Naive thymus-derived CD8-positive, alpha-beta T cell (primary cell): Measurements from ENCODE around the gene LIN37. TPM values are rescaled to one million over a fixed set of nuclear protein-coding genes. Genes with fewer than 3 reads are reported as not detected.

Experiments used
- ATAC-seq, 2 donors: fragments of 150-1000 bp; cut with Tn5 transposase in 1 of 2; sonication (Bioruptor Pico), chemical (Tn5 transposase) in 1 of 2; 1 replicate in 1 of 2; 2 replicates in 1 of 2; pipeline ENCODE4 v1.10.0; 2021; ENCODE audit warnings: mild to moderate bottlenecking in 2 of 2, moderate library complexity in 2 of 2
- POLR2A ChIA-PET: fragments of 350-600 bp; sonication (Branson Sonifier 250); formaldehyde crosslinking; loops from one replicate; lab custom pipeline; 2021; ENCODE audit warnings: antibody characterized with exemption; lab: Charles Lee
- DNase-seq, 10 donors: peaks; one replicate each; pipeline versions ENCODE4 v3.0.0 to v3.0.0-alpha.2; 2020 to 2022
- H3K27ac Mint-ChIP-seq, 10 donors: one replicate each; pipeline ENCODE4 v1.8.0; 2020 to 2022; ENCODE audit warnings: mild to moderate bottlenecking in 10 of 10, mixed read lengths in 10 of 10, moderate library complexity in 4 of 10, inconsistent platforms in 1 of 10
- H3K27me3 Mint-ChIP-seq, 5 donors: one replicate each; pipeline ENCODE4 v1.8.0; 2021 to 2022; ENCODE audit warnings: mixed read lengths in 5 of 5
- H3K36me3 Mint-ChIP-seq, 3 donors: one replicate each; pipeline ENCODE4 v1.8.0; 2020 to 2022; ENCODE audit warnings: mixed read lengths in 3 of 3, mild to moderate bottlenecking in 2 of 3, inconsistent platforms in 1 of 3
- H3K4me1 Mint-ChIP-seq, 4 donors: one replicate each; pipeline ENCODE4 v1.8.0; 2021 to 2022; ENCODE audit warnings: mixed read lengths in 4 of 4
- H3K4me3 Mint-ChIP-seq, 10 donors: one replicate each; pipeline ENCODE4 v1.8.0; 2020 to 2022; ENCODE audit warnings: mild to moderate bottlenecking in 10 of 10, mixed read lengths in 10 of 10, moderate library complexity in 6 of 10, inconsistent platforms in 1 of 10
- H3K9me3 Mint-ChIP-seq, 9 donors: one replicate each; pipeline ENCODE4 v1.8.0; 2020 to 2022; ENCODE audit warnings: mixed read lengths in 9 of 9, mild to moderate bottlenecking in 3 of 9, inconsistent platforms in 1 of 9, moderate library complexity in 1 of 9
- polyA plus RNA-seq, 3 donors: library from polyadenylated mRNA; unstranded; fragments of 300-500 nt; fragmentation: Illumina TruSeq; gene quantifications; one replicate each; pipeline ENCODE4 v1.2.3, GENCODE V29; 2021
- total RNA-seq, 8 experiments: library from RNA in 2 of 8; stranded (reverse) in 2 of 8; gene quantifications; one replicate each; pipeline ENCODE4 v1.2.3 and lab custom pipeline; 2021 to 2026

Gene LIN37
- total RNA-seq, result 10 to 100 TPM; 14.0 to 16.6 TPM
- polyA plus RNA-seq, result 10 to 100 TPM in 1 of 3 donors, 1 to 10 TPM in 2; 5.4 to 15.5 (median 8.1) TPM
- 2.1 to 6.1 (median 4.3) reads per million in 6 experiments for total RNA-seq (lab: John Stamatoyannopoulos, UW)

GRCh38 chr19:35748106-35749020 lies at the start of gene LIN37:
LIN37 (plus strand) TSS chr19:35748576; CDS start chr19:35748725, 149 bp downstream.
- Mint-ChIP-seq H3K36me3 (peaks cover 0 to 4% (median 2%) of the 10 kb centered on the region in 3 donors), H3K27ac (peak within 1 kb of the TSS; percentile 89 to 98 (median 96)), H3K4me1 (peaks cover 23 to 55% (median 49%) of the 10 kb centered on the region in 4 donors), H3K9me3 (no peaks in the 10 kb centered on the region), H3K4me3 (peak within 1 kb of the TSS; percentile 96 to 99 (median 98)), H3K27me3 (no peaks in the 10 kb centered on the region)
- DNase-seq (peak; percentile 92 to 99 (median 98)), ATAC-seq (peak; percentile 74 to 75)
- POLR2A ChIA-PET, result interaction anchor here (0.5 to 1.8 kb wide), 16 partner anchors 8 to 380 kb away, joined by 3 to 15 read pairs (median 4); partner anchors contain the start of genes COX6B1, HSPB6, KMT2B and NFKBID

- POLR2A ChIA-PET, result interaction anchor here (0.8 to 2.8 kb wide), 12 partner anchors 11 to 257 kb away, joined by 3 to 24 read pairs (median 4); partner anchors contain the start of genes HSPB6, IGFLR1, KMT2B and LIN37
- Mint-ChIP-seq H3K4me1 (peaks cover 5 to 9% (median 8%) of the 10 kb centered on the region in 4 donors), H3K9me3 (no peaks in the 10 kb centered on the region), H3K27ac (peak overlapping the region; percentile 85 to 98 (median 94)), H3K27me3 (peaks cover 0 to 9% (median 2%) of the 10 kb centered on the region in 5 donors), H3K4me3 (peak overlapping the region; percentile 91 to 99 (median 98)), H3K36me3 (no peaks in the 10 kb centered on the region)
- ATAC-seq (peak; percentile 99 to 100), DNase-seq (peak; percentile 84 to 96 (median 91))
These were observed 46.0 kb upstream of the LIN37 start for GRCh38 chr19:35702223-35703012.

GRCh38 chr19:35703343-35703742 lies 45.0 kb upstream of the LIN37 start:
- DNase-seq, result no peak
- Mint-ChIP-seq H3K36me3 (no peaks in the 10 kb centered on the region), H3K4me1 (peaks cover 5 to 9% (median 8%) of the 10 kb centered on the region in 4 donors), H3K27ac (no peak overlapping the region), H3K27me3 (peaks cover 0 to 9% (median 2%) of the 10 kb centered on the region in 5 donors), H3K9me3 (no peaks in the 10 kb centered on the region), H3K4me3 (peak overlapping the region in 3 of 10 donors; percentile 93 to 98 (median 97))
- POLR2A ChIA-PET, result interaction anchor here (1.3 to 2.8 kb wide), 5 partner anchors 11 to 55 kb away, joined by 3 to 24 read pairs (median 6); partner anchors contain the start of genes HSPB6, IGFLR1, PSENEN and U2AF1L4
- ATAC-seq, result no peak

- POLR2A ChIA-PET, result interaction anchor here (0.6 to 2.8 kb wide), 3 partner anchors 10 to 147 kb away, joined by 4 to 24 read pairs (median 14); partner anchors contain the start of genes PSENEN and U2AF1L4
These were observed 44.2 kb upstream of the LIN37 start, which contains the start of gene ZBTB32 for GRCh38 chr19:35704218-35704617. ZBTB32 (plus strand) TSS chr19:35704558; CDS start chr19:35714627, 10,069 bp downstream.

GRCh38 chr19:35708391-35708790 lies 40.0 kb upstream of the LIN37 start:
- ATAC-seq, result no peak
- H3K27ac Mint-ChIP-seq, result no peak overlapping the region
- POLR2A ChIA-PET, result no interaction called here

More at GRCh38 chr19:35704218-35704617, 44.2 kb upstream of the LIN37 start, which contains the start of gene ZBTB32:
- H3K27me3 Mint-ChIP-seq, result peaks cover 0 to 9% (median 2%) of the 10 kb centered on the region in 5 donors
- H3K4me1 Mint-ChIP-seq, result peaks cover 5 to 9% (median 8%) of the 10 kb centered on the region in 4 donors
- H3K9me3 Mint-ChIP-seq, result no peaks in the 10 kb centered on the region
- H3K36me3 Mint-ChIP-seq, result no peaks in the 10 kb centered on the region
- H3K27ac Mint-ChIP-seq, result peak within 1 kb of the TSS in 1 of 10 donors; percentile 11
- no peak for DNase-seq
- H3K4me3 Mint-ChIP-seq, result peak within 1 kb of the TSS in 1 of 10 donors; percentile 97
- no peak for ATAC-seq

GRCh38 chr19:35710784-35711723 lies 37.3 kb upstream of the LIN37 start:
- Mint-ChIP-seq H3K9me3 (no peaks in the 10 kb centered on the region), H3K4me3 (peak overlapping the region in 2 of 10 donors; percentile 26 to 43), H3K36me3 (no peaks in the 10 kb centered on the region), H3K4me1 (peaks cover 33 to 53% (median 44%) of the 10 kb centered on the region in 4 donors), H3K27ac (peak overlapping the region in 6 of 10 donors; percentile 0 to 82 (median 44)), H3K27me3 (no peaks in the 10 kb centered on the region)
- DNase-seq (no peak), ATAC-seq (no peak)
- POLR2A ChIA-PET, result interaction anchor here (0.5 to 4.9 kb wide), 2 partner anchors 8 to 13 kb away, joined by 3 to 24 read pairs; no protein-coding TSS in a partner anchor

More at GRCh38 chr19:35708391-35708790, 40.0 kb upstream of the LIN37 start:
- Mint-ChIP-seq H3K36me3 (no peaks in the 10 kb centered on the region), H3K9me3 (no peaks in the 10 kb centered on the region), H3K4me1 (peaks cover 15 to 28% (median 21%) of the 10 kb centered on the region in 4 donors), H3K27me3 (no peaks in the 10 kb centered on the region), H3K4me3 (no peak overlapping the region)
- DNase-seq, result no peak

GRCh38 chr19:35712567-35713505 lies 35.5 kb upstream of the LIN37 start:
- DNase-seq, result peak in 6 of 10 donors; percentile 44 to 56 (median 52)
- Mint-ChIP-seq H3K9me3 (no peaks in the 10 kb centered on the region), H3K36me3 (no peaks in the 10 kb centered on the region), H3K27ac (peak overlapping the region; percentile 73 to 96 (median 92)), H3K4me3 (peak overlapping the region; percentile 23 to 81 (median 71)), H3K27me3 (no peaks in the 10 kb centered on the region), H3K4me1 (peaks cover 40 to 61% (median 55%) of the 10 kb centered on the region in 4 donors)
- POLR2A ChIA-PET, result interaction anchor here (0.6 to 4.9 kb wide), 5 partner anchors 10 to 28 kb away, joined by 3 to 24 read pairs (median 8); no protein-coding TSS in a partner anchor
- ATAC-seq, result peak in 1 of 2 donors; percentile 26

GRCh38 chr19:35713506-35713850 lies 34.9 kb upstream of the LIN37 start:
- DNase-seq, result peak in 2 of 10 donors; percentile 23 to 59
- peaks cover 40 to 62% (median 55%) of the 10 kb centered on the region in 4 donors for H3K4me1 Mint-ChIP-seq
- H3K9me3 Mint-ChIP-seq, result no peaks in the 10 kb centered on the region
- H3K36me3 Mint-ChIP-seq, result no peaks in the 10 kb centered on the region
- POLR2A ChIA-PET, result interaction anchor here (1.0 to 4.9 kb wide), 3 partner anchors 11 to 23 kb away, joined by 3 to 24 read pairs (median 13); no protein-coding TSS in a partner anchor
- peak overlapping the region; percentile 50 to 96 (median 92) for H3K27ac Mint-ChIP-seq
- peak in 1 of 2 donors; percentile 6 for ATAC-seq
- no peaks in the 10 kb centered on the region for H3K27me3 Mint-ChIP-seq
- peak overlapping the region; percentile 44 to 81 (median 68) for H3K4me3 Mint-ChIP-seq

- Mint-ChIP-seq H3K27me3 (no peaks in the 10 kb centered on the region), H3K36me3 (no peaks in the 10 kb centered on the region), H3K4me3 (peak overlapping the region; percentile 44 to 81 (median 68)), H3K9me3 (no peaks in the 10 kb centered on the region), H3K27ac (peak overlapping the region; percentile 29 to 96 (median 86)), H3K4me1 (peaks cover 40 to 67% (median 59%) of the 10 kb centered on the region in 4 donors)
- DNase-seq (no peak), ATAC-seq (no peak)
- POLR2A ChIA-PET, result interaction anchor here (3.3 to 4.9 kb wide), 2 partner anchors 11 to 19 kb away, joined by 13 to 24 read pairs; no protein-coding TSS in a partner anchor
These were observed 34.4 kb upstream of the LIN37 start for GRCh38 chr19:35713904-35714495.
